ENCODE data around the gene NAV1. TPM values are rescaled to one million over a fixed set of nuclear protein-coding genes. Genes with fewer than 3 reads are reported as not detected.

The NAV1 gene
- total RNA-seq, 1 experiment from 2014 or later = 51.0 TPM

DNA sequence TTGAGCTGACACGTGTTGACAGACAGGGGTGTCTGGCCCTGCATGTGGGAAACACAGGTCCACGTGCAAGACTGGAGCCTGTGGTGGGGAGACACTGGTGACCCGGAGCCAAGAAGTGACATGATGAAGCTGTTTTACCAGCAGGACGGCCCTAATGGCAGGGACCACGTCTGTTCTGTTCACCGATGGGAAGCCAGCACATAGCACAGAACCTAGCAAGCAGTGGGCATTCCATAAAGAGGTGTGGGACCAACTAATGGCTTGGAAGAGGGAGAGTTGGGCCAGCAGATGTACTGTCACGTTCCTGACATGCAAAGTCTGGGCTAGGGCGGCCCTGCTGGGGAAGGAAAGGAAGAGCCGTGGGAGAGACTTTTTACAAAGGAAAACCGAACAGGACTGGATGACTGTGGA is 15.3 kb downstream of the NAV1 start:
- H3K9me3 Mint-ChIP-seq = no peaks in the 10 kb centered on the region
- CTCF ChIA-PET = interaction anchor here (1.0 to 1.4 kb wide), 2 partner anchors 42 to 156 kb away, joined by 3 to 5 read pairs; no protein-coding TSS in a partner anchor
- H3K27ac Mint-ChIP-seq = no peak overlapping the region
- DNase-seq (ENCODE audit: low spot score) = no peak
- TF ChIP-seq, protein P1, sequence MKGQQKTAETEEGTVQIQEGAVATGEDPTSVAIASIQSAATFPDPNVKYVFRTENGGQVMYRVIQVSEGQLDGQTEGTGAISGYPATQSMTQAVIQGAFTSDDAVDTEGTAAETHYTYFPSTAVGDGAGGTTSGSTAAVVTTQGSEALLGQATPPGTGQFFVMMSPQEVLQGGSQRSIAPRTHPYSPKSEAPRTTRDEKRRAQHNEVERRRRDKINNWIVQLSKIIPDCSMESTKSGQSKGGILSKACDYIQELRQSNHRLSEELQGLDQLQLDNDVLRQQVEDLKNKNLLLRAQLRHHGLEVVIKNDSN (CRISPR knock-in tag; IDR thresholded peaks at IDR 0.05) = no peak
- TF ChIP-seq, protein P2, sequence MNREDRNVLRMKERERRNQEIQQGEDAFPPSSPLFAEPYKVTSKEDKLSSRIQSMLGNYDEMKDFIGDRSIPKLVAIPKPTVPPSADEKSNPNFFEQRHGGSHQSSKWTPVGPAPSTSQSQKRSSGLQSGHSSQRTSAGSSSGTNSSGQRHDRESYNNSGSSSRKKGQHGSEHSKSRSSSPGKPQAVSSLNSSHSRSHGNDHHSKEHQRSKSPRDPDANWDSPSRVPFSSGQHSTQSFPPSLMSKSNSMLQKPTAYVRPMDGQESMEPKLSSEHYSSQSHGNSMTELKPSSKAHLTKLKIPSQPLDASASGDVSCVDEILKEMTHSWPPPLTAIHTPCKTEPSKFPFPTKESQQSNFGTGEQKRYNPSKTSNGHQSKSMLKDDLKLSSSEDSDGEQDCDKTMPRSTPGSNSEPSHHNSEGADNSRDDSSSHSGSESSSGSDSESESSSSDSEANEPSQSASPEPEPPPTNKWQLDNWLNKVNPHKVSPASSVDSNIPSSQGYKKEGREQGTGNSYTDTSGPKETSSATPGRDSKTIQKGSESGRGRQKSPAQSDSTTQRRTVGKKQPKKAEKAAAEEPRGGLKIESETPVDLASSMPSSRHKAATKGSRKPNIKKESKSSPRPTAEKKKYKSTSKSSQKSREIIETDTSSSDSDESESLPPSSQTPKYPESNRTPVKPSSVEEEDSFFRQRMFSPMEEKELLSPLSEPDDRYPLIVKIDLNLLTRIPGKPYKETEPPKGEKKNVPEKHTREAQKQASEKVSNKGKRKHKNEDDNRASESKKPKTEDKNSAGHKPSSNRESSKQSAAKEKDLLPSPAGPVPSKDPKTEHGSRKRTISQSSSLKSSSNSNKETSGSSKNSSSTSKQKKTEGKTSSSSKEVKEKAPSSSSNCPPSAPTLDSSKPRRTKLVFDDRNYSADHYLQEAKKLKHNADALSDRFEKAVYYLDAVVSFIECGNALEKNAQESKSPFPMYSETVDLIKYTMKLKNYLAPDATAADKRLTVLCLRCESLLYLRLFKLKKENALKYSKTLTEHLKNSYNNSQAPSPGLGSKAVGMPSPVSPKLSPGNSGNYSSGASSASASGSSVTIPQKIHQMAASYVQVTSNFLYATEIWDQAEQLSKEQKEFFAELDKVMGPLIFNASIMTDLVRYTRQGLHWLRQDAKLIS (CRISPR knock-in tag; IDR thresholded peaks at IDR 0.05; ENCODE audit: borderline replicate concordance) = no peak
- no peak for TF ChIP-seq HMGA2 (CRISPR knock-in tag; IDR thresholded peaks at IDR 0.05)
- TF ChIP-seq TEAD1 (CRISPR knock-in tag; IDR thresholded peaks at IDR 0.05) = no peak
- TF ChIP-seq, protein P3, sequence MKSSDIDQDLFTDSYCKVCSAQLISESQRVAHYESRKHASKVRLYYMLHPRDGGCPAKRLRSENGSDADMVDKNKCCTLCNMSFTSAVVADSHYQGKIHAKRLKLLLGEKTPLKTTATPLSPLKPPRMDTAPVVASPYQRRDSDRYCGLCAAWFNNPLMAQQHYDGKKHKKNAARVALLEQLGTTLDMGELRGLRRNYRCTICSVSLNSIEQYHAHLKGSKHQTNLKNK (CRISPR knock-in tag; IDR thresholded peaks at IDR 0.05) = no peak
- POLR2A ChIA-PET = no interaction called here
- no peak for ATAC-seq
- H3K4me1 Mint-ChIP-seq = peaks cover 9% of the 10 kb centered on the region
- H3K36me3 Mint-ChIP-seq = no peaks in the 10 kb centered on the region
- H3K27me3 Mint-ChIP-seq (ENCODE audit: low read depth) = no peaks in the 10 kb centered on the region; the same call in 1 of the 2 replicates
- H3K4me3 Mint-ChIP-seq = no peak overlapping the region

DNA sequence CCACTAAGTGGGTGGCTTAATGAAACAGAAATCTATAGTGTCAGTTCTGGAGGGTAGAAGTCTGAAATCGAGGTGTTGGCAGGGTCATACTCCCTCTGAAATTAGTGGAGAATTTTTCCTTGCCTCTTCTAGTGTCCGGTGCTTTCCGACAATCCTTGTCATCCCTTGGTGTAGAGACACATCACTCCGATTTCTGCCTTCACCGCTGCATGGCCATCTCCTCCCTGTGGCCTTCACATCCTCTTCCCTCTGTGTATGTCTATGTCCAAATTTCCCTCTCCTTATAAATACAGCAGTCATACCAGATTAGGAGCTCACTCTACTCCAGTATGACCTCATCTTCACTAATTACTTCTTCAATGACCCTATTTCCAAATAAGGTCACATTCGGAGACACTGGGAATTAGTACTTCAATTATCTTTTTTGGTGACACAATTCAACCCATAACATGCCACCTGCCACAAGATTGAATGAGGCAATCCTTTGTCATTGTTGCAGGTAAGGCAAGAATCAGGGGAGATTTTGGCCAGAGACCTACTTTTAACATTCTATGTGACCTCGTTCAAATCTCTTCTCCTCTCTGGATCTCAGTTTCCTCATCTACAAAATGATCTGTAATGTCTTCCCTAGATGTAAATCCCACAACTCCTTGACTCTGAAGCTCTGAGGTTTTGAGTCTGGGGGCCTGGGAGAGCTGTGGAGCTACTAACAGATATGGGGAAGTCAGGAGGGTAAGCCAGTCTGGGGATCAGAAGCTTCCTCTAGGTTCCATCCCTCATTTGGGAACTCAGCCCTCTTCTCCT is 16.1 kb downstream of the NAV1 start:
- H3K36me3 Mint-ChIP-seq = no peaks in the 10 kb centered on the region
- peaks cover 16% of the 10 kb centered on the region for H3K4me1 Mint-ChIP-seq
- no peak overlapping the region for H3K4me3 Mint-ChIP-seq
- no peak for ATAC-seq
- H3K27ac Mint-ChIP-seq = 0 out of 2 replicates have a peak overlapping the region, but pooled peaks have one; percentile 10
- no peak for DNase-seq (ENCODE audit: low spot score)
- peaks cover 7% of the 10 kb centered on the region for H3K27me3 Mint-ChIP-seq (ENCODE audit: low read depth)
- H3K9me3 Mint-ChIP-seq = no peaks in the 10 kb centered on the region
- TF ChIP-seq, protein P4, sequence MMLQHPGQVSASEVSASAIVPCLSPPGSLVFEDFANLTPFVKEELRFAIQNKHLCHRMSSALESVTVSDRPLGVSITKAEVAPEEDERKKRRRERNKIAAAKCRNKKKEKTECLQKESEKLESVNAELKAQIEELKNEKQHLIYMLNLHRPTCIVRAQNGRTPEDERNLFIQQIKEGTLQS (CRISPR knock-in tag; conservative IDR thresholded peaks at IDR 0.05) = no peak
- TF ChIP-seq, protein P5, sequence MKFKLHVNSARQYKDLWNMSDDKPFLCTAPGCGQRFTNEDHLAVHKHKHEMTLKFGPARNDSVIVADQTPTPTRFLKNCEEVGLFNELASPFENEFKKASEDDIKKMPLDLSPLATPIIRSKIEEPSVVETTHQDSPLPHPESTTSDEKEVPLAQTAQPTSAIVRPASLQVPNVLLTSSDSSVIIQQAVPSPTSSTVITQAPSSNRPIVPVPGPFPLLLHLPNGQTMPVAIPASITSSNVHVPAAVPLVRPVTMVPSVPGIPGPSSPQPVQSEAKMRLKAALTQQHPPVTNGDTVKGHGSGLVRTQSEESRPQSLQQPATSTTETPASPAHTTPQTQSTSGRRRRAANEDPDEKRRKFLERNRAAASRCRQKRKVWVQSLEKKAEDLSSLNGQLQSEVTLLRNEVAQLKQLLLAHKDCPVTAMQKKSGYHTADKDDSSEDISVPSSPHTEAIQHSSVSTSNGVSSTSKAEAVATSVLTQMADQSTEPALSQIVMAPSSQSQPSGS (CRISPR knock-in tag; IDR thresholded peaks at IDR 0.05; ENCODE audit: borderline replicate concordance, low read depth) = no peak
- TF ChIP-seq TCF7 (CRISPR knock-in tag; IDR thresholded peaks at IDR 0.05; ENCODE audit: low read depth) = no peak
- TF ChIP-seq ZNF416 (CRISPR knock-in tag; IDR thresholded peaks at IDR 0.05) = no peak
- no peak for TF ChIP-seq ELF4 (CRISPR knock-in tag; IDR thresholded peaks at IDR 0.05; ENCODE audit: low read depth)
- TF ChIP-seq, protein P6, sequence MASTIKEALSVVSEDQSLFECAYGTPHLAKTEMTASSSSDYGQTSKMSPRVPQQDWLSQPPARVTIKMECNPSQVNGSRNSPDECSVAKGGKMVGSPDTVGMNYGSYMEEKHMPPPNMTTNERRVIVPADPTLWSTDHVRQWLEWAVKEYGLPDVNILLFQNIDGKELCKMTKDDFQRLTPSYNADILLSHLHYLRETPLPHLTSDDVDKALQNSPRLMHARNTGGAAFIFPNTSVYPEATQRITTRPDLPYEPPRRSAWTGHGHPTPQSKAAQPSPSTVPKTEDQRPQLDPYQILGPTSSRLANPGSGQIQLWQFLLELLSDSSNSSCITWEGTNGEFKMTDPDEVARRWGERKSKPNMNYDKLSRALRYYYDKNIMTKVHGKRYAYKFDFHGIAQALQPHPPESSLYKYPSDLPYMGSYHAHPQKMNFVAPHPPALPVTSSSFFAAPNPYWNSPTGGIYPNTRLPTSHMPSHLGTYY (CRISPR knock-in tag; IDR thresholded peaks at IDR 0.05) = no peak
- TF ChIP-seq, protein P7, sequence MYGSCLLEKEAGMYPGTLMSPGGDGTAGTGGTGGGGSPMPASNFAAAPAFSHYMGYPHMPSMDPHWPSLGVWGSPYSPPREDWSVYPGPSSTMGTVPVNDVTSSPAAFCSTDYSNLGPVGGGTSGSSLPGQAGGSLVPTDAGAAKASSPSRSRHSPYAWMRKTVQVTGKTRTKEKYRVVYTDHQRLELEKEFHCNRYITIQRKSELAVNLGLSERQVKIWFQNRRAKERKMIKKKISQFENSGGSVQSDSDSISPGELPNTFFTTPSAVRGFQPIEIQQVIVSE (CRISPR knock-in tag; IDR thresholded peaks at IDR 0.05; ENCODE audit: borderline replicate concordance) = no peak
- TF ChIP-seq, protein P8, sequence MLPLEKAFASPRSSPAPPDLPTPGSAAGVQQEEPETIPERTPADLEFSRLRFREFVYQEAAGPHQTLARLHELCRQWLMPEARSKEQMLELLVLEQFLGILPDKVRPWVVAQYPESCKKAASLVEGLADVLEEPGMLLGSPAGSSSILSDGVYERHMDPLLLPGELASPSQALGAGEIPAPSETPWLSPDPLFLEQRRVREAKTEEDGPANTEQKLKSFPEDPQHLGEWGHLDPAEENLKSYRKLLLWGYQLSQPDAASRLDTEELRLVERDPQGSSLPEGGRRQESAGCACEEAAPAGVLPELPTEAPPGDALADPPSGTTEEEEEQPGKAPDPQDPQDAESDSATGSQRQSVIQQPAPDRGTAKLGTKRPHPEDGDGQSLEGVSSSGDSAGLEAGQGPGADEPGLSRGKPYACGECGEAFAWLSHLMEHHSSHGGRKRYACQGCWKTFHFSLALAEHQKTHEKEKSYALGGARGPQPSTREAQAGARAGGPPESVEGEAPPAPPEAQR (CRISPR knock-in tag; IDR thresholded peaks at IDR 0.05) = no peak
- TF ChIP-seq, protein P9, sequence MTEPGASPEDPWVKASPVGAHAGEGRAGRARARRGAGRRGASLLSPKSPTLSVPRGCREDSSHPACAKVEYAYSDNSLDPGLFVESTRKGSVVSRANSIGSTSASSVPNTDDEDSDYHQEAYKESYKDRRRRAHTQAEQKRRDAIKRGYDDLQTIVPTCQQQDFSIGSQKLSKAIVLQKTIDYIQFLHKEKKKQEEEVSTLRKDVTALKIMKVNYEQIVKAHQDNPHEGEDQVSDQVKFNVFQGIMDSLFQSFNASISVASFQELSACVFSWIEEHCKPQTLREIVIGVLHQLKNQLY (CRISPR knock-in tag; IDR thresholded peaks at IDR 0.05) = no peak
- TF ChIP-seq NFYB (CRISPR knock-in tag; conservative IDR thresholded peaks at IDR 0.05; ENCODE audit: low read depth) = no peak
- TF ChIP-seq ATF1 (CRISPR knock-in tag; IDR thresholded peaks at IDR 0.05) = no peak
- TF ChIP-seq HMGA2 (CRISPR knock-in tag; IDR thresholded peaks at IDR 0.05) = no peak
- no peak for TF ChIP-seq CBFB (CRISPR knock-in tag; IDR thresholded peaks at IDR 0.05; ENCODE audit: low read depth)
- no peak for TF ChIP-seq IRF2 (CRISPR knock-in tag; IDR thresholded peaks at IDR 0.05; ENCODE audit: borderline replicate concordance, low read depth)
- POLR2A ChIA-PET = no interaction called here
- CTCF ChIA-PET = interaction anchor here (0.6 to 3.6 kb wide), 4 partner anchors 8 to 740 kb away, joined by 3 to 14 read pairs (median 3); no protein-coding TSS in a partner anchor
